Mesenchymal stem cell (in vitro differentiated cells and primary cell): ENCODE data around the gene NAXD.

Source experiments
- DNase-seq: peaks from one replicate; pipeline ENCODE4 v3.0.0-alpha.2; 2013
- H2AFZ ChIP-seq: one replicate; pipeline ENCODE4 v1.6.1; 2013; ENCODE audit warnings: low read depth, mild to moderate bottlenecking, control low read depth, inconsistent platforms, low read length, moderate library complexity
- H2AK5ac ChIP-seq: 2 replicates; pipeline ENCODE4 v1.6.1; 2013; ENCODE audit warnings: low read length, moderate library complexity, mild to moderate bottlenecking, inconsistent platforms; ENCODE audit not compliant: severe bottlenecking
- H2BK120ac ChIP-seq: one replicate; pipeline ENCODE4 v1.6.1; 2013; ENCODE audit warnings: low read depth, mild to moderate bottlenecking, inconsistent platforms, low read length, moderate library complexity
- H2BK12ac ChIP-seq, 2 experiments: one replicate each; pipeline ENCODE4 v1.6.1; 2013; ENCODE audit warnings: inconsistent platforms in 2 of 2, low read length in 2 of 2, mild to moderate bottlenecking in 2 of 2, moderate library complexity in 2 of 2, control low read depth in 1 of 2
- H2BK15ac ChIP-seq: one replicate; pipeline ENCODE4 v1.6.1; 2013; ENCODE audit warnings: mild to moderate bottlenecking, low read depth, inconsistent platforms; ENCODE audit not compliant: poor library complexity, severe bottlenecking
- H2BK5ac ChIP-seq: 2 replicates; pipeline ENCODE4 v1.6.1; 2013; ENCODE audit warnings: low read depth, mild to moderate bottlenecking, low read length, control low read depth, inconsistent platforms; ENCODE audit not compliant: poor library complexity, severe bottlenecking
- H3K14ac ChIP-seq, 2 experiments: one replicate each; pipeline ENCODE4 v1.6.1; 2013; ENCODE audit warnings: inconsistent platforms in 2 of 2, low read length in 2 of 2, control low read depth in 1 of 2, mild to moderate bottlenecking in 1 of 2, moderate library complexity in 1 of 2
- H3K18ac ChIP-seq, 2 experiments: one replicate each; pipeline ENCODE4 v1.6.1; 2013; ENCODE audit warnings: inconsistent platforms in 2 of 2, low read length in 2 of 2, control low read depth in 1 of 2, low read depth in 1 of 2, mild to moderate bottlenecking in 1 of 2
- H3K23ac ChIP-seq, 2 experiments: one replicate each; pipeline ENCODE4 v1.6.1; 2013; ENCODE audit warnings: inconsistent platforms in 2 of 2, low read length in 2 of 2, mild to moderate bottlenecking in 2 of 2, moderate library complexity in 2 of 2, control low read depth in 1 of 2
- H3K27ac ChIP-seq: 2 replicates; pipeline ENCODE4 v1.5.1; 2013; ENCODE audit warnings: mild to moderate bottlenecking, moderate library complexity, low read length, control low read depth, inconsistent platforms; ENCODE audit not compliant: poor library complexity, severe bottlenecking
- H3K27me3 ChIP-seq, 2 experiments: 2 replicates each; pipeline versions ENCODE4 v1.6.1 to v1.7.0; 2013; ENCODE audit warnings: low read length in 2 of 2, mild to moderate bottlenecking in 2 of 2, moderate library complexity in 2 of 2, control low read depth in 1 of 2, inconsistent platforms in 1 of 2; ENCODE audit not compliant: control insufficient read depth in 1 of 2, insufficient read depth in 1 of 2
- H3K36me3 ChIP-seq, 2 experiments: 2 replicates each; pipeline versions ENCODE4 v1.6.1 to v1.7.0; 2013; ENCODE audit warnings: low read length in 2 of 2, control low read depth in 1 of 2, inconsistent platforms in 1 of 2, low read depth in 1 of 2, mild to moderate bottlenecking in 1 of 2; ENCODE audit not compliant: insufficient read depth in 2 of 2, control insufficient read depth in 1 of 2
- H3K4ac ChIP-seq, 2 experiments: one replicate each; pipeline ENCODE4 v1.6.1; 2013; ENCODE audit warnings: inconsistent platforms in 2 of 2, low read length in 2 of 2, mild to moderate bottlenecking in 2 of 2, moderate library complexity in 2 of 2, control low read depth in 1 of 2, low read depth in 1 of 2
- H3K4me1 ChIP-seq: 2 replicates; pipeline ENCODE4 v1.6.1; 2013; ENCODE audit warnings: low read depth, low read length, control low read depth; ENCODE audit not compliant: control insufficient read depth, insufficient read depth
- H3K4me2 ChIP-seq: 2 replicates; pipeline ENCODE4 v1.6.1; 2013; ENCODE audit warnings: low read length, mild to moderate bottlenecking, inconsistent platforms; ENCODE audit not compliant: poor library complexity, severe bottlenecking
- H3K4me3 ChIP-seq, 2 experiments: 2 replicates each; pipeline versions ENCODE4 v1.5.1 to v1.7.0; 2013; ENCODE audit warnings: low read length in 2 of 2, mild to moderate bottlenecking in 2 of 2, control low read depth in 1 of 2, low read depth in 1 of 2; ENCODE audit not compliant: insufficient read depth in 1 of 2
- H3K79me1 ChIP-seq: replicated peaks from 2 replicates; pipeline ENCODE4 v1.6.1; 2013; ENCODE audit warnings: mild to moderate bottlenecking, control low read depth, low read length, inconsistent platforms; ENCODE audit not compliant: poor library complexity, severe bottlenecking
- H3K9ac ChIP-seq: 2 replicates; pipeline ENCODE4 v1.7.0; 2013; ENCODE audit warnings: mild to moderate bottlenecking, low read length, moderate library complexity
- H3K9me3 ChIP-seq: 2 replicates; pipeline ENCODE4 v1.7.0; 2013; ENCODE audit warnings: mild to moderate bottlenecking, low read length; ENCODE audit not compliant: control insufficient read depth
- H4K8ac ChIP-seq: one replicate; pipeline ENCODE4 v1.6.1; 2013; ENCODE audit warnings: inconsistent platforms, mild to moderate bottlenecking, low read length, moderate library complexity
- H4K91ac ChIP-seq: one replicate; pipeline ENCODE4 v1.6.1; 2013; ENCODE audit warnings: mild to moderate bottlenecking, low read length, inconsistent platforms
- WGBS: methylation state at CpG from one replicate; pipeline ENCODE4 v1.1.7; 2013; ENCODE audit warnings: mixed read lengths; 5-methylcytosine and 5-hydroxymethylcytosine counted together

NAXD gene

GRCh38 chr13:110652231-110652730, 36.9 kb downstream of the NAXD start:
- H4K91ac ChIP-seq: no peak overlapping the region
- H3K27ac ChIP-seq: no peak overlapping the region
- peaks cover 53 to 80% of the 10 kb centered on the region in 2 experiments for H3K36me3 ChIP-seq
- no peak overlapping the region for H3K4me2 ChIP-seq
- H3K23ac ChIP-seq: no peak overlapping the region
- H3K9ac ChIP-seq: no peak overlapping the region
- peaks cover 24% of the 10 kb centered on the region for H3K79me1 ChIP-seq
- no peak overlapping the region for H3K4me3 ChIP-seq
- DNase-seq: no peak
- no peak overlapping the region for H2BK12ac ChIP-seq
- H3K14ac ChIP-seq: no peak overlapping the region
- H2BK5ac ChIP-seq: no peak overlapping the region
- H2AFZ ChIP-seq: no peak overlapping the region
- H2BK15ac ChIP-seq: no peak overlapping the region
- no peaks in the 10 kb centered on the region for H3K27me3 ChIP-seq
- H3K4me1 ChIP-seq: peaks cover 2% of the 10 kb centered on the region
- WGBS: 99% methylated on average over 10 of the region's 10 CpGs
- H3K9me3 ChIP-seq: no peaks in the 10 kb centered on the region
- no peak overlapping the region for H2BK120ac ChIP-seq
- no peak overlapping the region for H3K4ac ChIP-seq
- no peak overlapping the region for H3K18ac ChIP-seq
- no peak overlapping the region for H4K8ac ChIP-seq
- no peak overlapping the region for H2AK5ac ChIP-seq

DNA sequence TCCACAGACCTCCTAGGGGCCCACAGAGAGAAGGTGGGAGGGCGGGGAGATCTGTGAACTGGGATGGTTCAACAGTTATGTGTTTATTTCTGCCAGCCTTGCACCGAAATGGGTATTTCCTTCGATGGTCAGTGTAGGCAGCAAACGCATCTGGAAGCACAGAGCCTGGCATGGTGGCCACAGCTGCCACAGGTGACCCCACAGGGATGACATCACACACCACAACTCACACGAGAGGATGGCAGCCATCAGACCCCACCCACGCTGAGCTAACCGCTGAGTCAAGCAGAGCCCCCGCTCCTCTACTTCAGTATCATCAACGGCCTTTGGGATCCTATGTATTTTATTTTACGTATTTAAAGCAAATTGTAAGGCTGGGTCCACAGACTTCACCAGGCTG, 37.4 kb downstream of the NAXD start:
- H3K4me2 ChIP-seq: no peak overlapping the region
- H3K18ac ChIP-seq: no peak overlapping the region
- no peak overlapping the region for H4K8ac ChIP-seq
- no peak overlapping the region for H2BK5ac ChIP-seq
- no peak overlapping the region for H3K27ac ChIP-seq
- H3K14ac ChIP-seq: no peak overlapping the region
- H2BK15ac ChIP-seq: no peak overlapping the region
- peaks cover 2% of the 10 kb centered on the region for H3K4me1 ChIP-seq
- H2BK120ac ChIP-seq: no peak overlapping the region
- H3K23ac ChIP-seq: no peak overlapping the region
- DNase-seq: no peak
- no peak overlapping the region for H2AK5ac ChIP-seq
- no peak overlapping the region for H2BK12ac ChIP-seq
- H4K91ac ChIP-seq: no peak overlapping the region
- H3K9ac ChIP-seq: no peak overlapping the region
- 91% methylated on average over 10 of the region's 10 CpGs for WGBS
- H3K79me1 ChIP-seq: peaks cover 26% of the 10 kb centered on the region
- no peak overlapping the region for H2AFZ ChIP-seq
- H3K4ac ChIP-seq: no peak overlapping the region
- peaks cover 54 to 81% of the 10 kb centered on the region in 2 experiments for H3K36me3 ChIP-seq
- peaks cover 1% of the 10 kb centered on the region for H3K9me3 ChIP-seq
- no peaks in the 10 kb centered on the region for H3K27me3 ChIP-seq
- no peak overlapping the region for H3K4me3 ChIP-seq

GRCh38 chr13:110653271-110653670, 37.9 kb downstream of the NAXD start:
- H2BK120ac ChIP-seq: no peak overlapping the region
- H2AK5ac ChIP-seq: no peak overlapping the region
- H2BK5ac ChIP-seq: no peak overlapping the region
- peaks cover 26% of the 10 kb centered on the region for H3K79me1 ChIP-seq
- no peak overlapping the region for H3K18ac ChIP-seq
- no peak overlapping the region for H3K14ac ChIP-seq
- H3K9me3 ChIP-seq: peaks cover 6% of the 10 kb centered on the region
- H3K27me3 ChIP-seq: no peaks in the 10 kb centered on the region
- no peak overlapping the region for H2BK12ac ChIP-seq
- no peak overlapping the region for H3K4me2 ChIP-seq
- H3K27ac ChIP-seq: no peak overlapping the region
- H3K4me3 ChIP-seq: no peak overlapping the region
- peaks cover 54 to 81% of the 10 kb centered on the region in 2 experiments for H3K36me3 ChIP-seq
- no peak overlapping the region for H3K9ac ChIP-seq
- no peak overlapping the region for H2AFZ ChIP-seq
- H2BK15ac ChIP-seq: no peak overlapping the region
- peaks cover 2% of the 10 kb centered on the region for H3K4me1 ChIP-seq
- no peak overlapping the region for H3K4ac ChIP-seq
- 93% methylated on average over 14 of the region's 14 CpGs for WGBS
- no peak overlapping the region for H3K23ac ChIP-seq
- DNase-seq: no peak
- H4K8ac ChIP-seq: no peak overlapping the region
- H4K91ac ChIP-seq: no peak overlapping the region

GRCh38 chr13:110653851-110654250, 38.5 kb downstream of the NAXD start:
- Histone ChIP-seq H3K4me1 (peaks cover 2% of the 10 kb centered on the region), H3K4me2 (no peak overlapping the region), H3K23ac (no peak overlapping the region), H3K27ac (no peak overlapping the region), H3K4ac (no peak overlapping the region), H2BK120ac (no peak overlapping the region), H2BK12ac (no peak overlapping the region), H3K27me3 (no peaks in the 10 kb centered on the region), H3K14ac (no peak overlapping the region), H2BK5ac (no peak overlapping the region), H2AK5ac (no peak overlapping the region), H2BK15ac (no peak overlapping the region), H2AFZ (no peak overlapping the region), H3K18ac (no peak overlapping the region), H3K4me3 (no peak overlapping the region), H3K79me1 (peaks cover 26% of the 10 kb centered on the region), H3K36me3 (peaks cover 55 to 81% of the 10 kb centered on the region in 2 experiments), H3K9me3 (peaks cover 9% of the 10 kb centered on the region), H4K8ac (no peak overlapping the region), H4K91ac (no peak overlapping the region), H3K9ac (no peak overlapping the region)
- DNase-seq: no peak
- 96% methylated on average over 14 of the region's 14 CpGs for WGBS
